Panc1 (cell line): ENCODE measurements around the gene SULT4A1. TPM values are rescaled to one million over a fixed set of nuclear protein-coding genes. Genes with fewer than 3 reads are reported as not detected.

Experiments used
- ATAC-seq: fragments of 200-7000 bp; cut with Tn5 transposase; 2 replicates; pipeline ENCODE4 v1.9.1; 2020; ENCODE audit warnings: mild to moderate bottlenecking, moderate library complexity
- BruUV-seq: library from RNA; stranded (reverse); fragments of 400-500 nt; replicated peaks from 2 replicates; lab custom pipeline; 2021; lab: Mats Ljungman, UMichigan
- CTCF ChIA-PET: fragments of 300-600 bp; sonication (Branson Sonifier 250); formaldehyde crosslinking; loops from one replicate; lab custom pipeline; 2022; ENCODE audit warnings: antibody characterized with exemption; lab: Charles Lee
- POLR2A ChIA-PET: fragments of 300-600 bp; sonication (Branson Sonifier 250); formaldehyde crosslinking; loops from one replicate; lab custom pipeline; 2022; ENCODE audit warnings: antibody characterized with exemption; lab: Charles Lee
- DNase-seq: peaks from one replicate; pipeline ENCODE4 v3.0.0-alpha.2; 2010; ENCODE audit warnings: low read depth, low spot score
- H3K27ac ChIP-seq: 2 replicates; pipeline ENCODE4 v1.5.1; 2011; ENCODE audit warnings: mild to moderate bottlenecking, low read length, inconsistent platforms
- H3K27me3 ChIP-seq: fragments of 200-500 bp; sonication (Bioruptor generic); 2 replicates; pipeline ENCODE4 v1.6.0; 2014; ENCODE audit warnings: low read length, inconsistent platforms; ENCODE audit not compliant: control insufficient read depth, insufficient read depth
- H3K36me3 ChIP-seq: fragments of 200-500 bp; sonication (Bioruptor generic); 2 replicates; pipeline ENCODE4 v1.5.1; 2014; ENCODE audit warnings: inconsistent platforms, mild to moderate bottlenecking, low read length, moderate library complexity; ENCODE audit not compliant: control insufficient read depth, insufficient read depth
- H3K4me1 ChIP-seq: 2 replicates; pipeline ENCODE4 v1.5.1; 2011; ENCODE audit warnings: inconsistent platforms, mild to moderate bottlenecking, low read length, moderate library complexity; ENCODE audit not compliant: control insufficient read depth, insufficient read depth
- H3K4me3 ChIP-seq, 2 experiments: 2 replicates each; pipeline ENCODE4 v1.5.1; 2011 to 2012; ENCODE audit warnings: low read depth in 2 of 2, low read length in 2 of 2, mild to moderate bottlenecking in 2 of 2, inconsistent platforms in 1 of 2, moderate library complexity in 1 of 2
- H3K9me3 ChIP-seq: fragments of 200-500 bp; sonication (Bioruptor generic); 2 replicates; pipeline ENCODE4 v1.5.1; 2014; ENCODE audit warnings: low read depth, mild to moderate bottlenecking, inconsistent platforms, low read length, moderate library complexity; ENCODE audit not compliant: control insufficient read depth, insufficient read depth
- CTCF ChIP-seq: fragments of 450-650 bp; IDR thresholded peaks from 2 replicates; pipeline ENCODE4 v1.5.1; 2017; ENCODE audit warnings: mild to moderate bottlenecking
- POLR2AphosphoS5 ChIP-seq: IDR thresholded peaks from 2 replicates; pipeline ENCODE4 v1.6.1; 2012; ENCODE audit warnings: mild to moderate bottlenecking, low read depth, low read length, moderate library complexity
- SIN3A ChIP-seq: IDR thresholded peaks from 2 replicates; pipeline ENCODE4 v1.6.1; 2012; ENCODE audit warnings: low read depth, mild to moderate bottlenecking, low read length, moderate library complexity, borderline replicate concordance; ENCODE audit not compliant: insufficient read depth
- TCF7L2 ChIP-seq: IDR thresholded peaks from 2 replicates; pipeline ENCODE4 v1.6.1; 2011; ENCODE audit warnings: mild to moderate bottlenecking, low read depth, low read length, inconsistent platforms
- in situ Hi-C: cut with HindIII; loops from 2 replicates; pipeline ENCODE4 v1.10.0; 2016; ENCODE audit warnings: low sequenced_read_pairs, low pct_unique_long_range_greater_than_20kb
- intact Hi-C: fragments of 100-400 bp; cut with micrococcal nuclease; formaldehyde crosslinking; loops from one replicate; pipeline ENCODE4 v1.10.0; 2022; ENCODE audit not compliant: unreplicated experiment
- total RNA-seq: library from RNA; stranded (reverse); gene quantifications from one replicate; pipeline ENCODE4 v1.2.1, GENCODE V29; 2021; ENCODE audit not compliant: unreplicated experiment
- TF ChIP-seq, protein P1 (sequence below), 2 experiments: IDR thresholded peaks; 2 replicates each; pipeline ENCODE4 v1.6.1; 2011 to 2012; ENCODE audit warnings: low read depth in 2 of 2, control low read depth in 1 of 2, low read length in 1 of 2, mild to moderate bottlenecking in 1 of 2, moderate library complexity in 1 of 2; ENCODE audit not compliant: insufficient read depth in 1 of 2

SULT4A1 gene
- total RNA-seq, 1 experiment from 2014 or later: 12.0 TPM

GRCh38 chr22:43883012-43883661 lies 20.8 kb upstream of the SULT4A1 start:
- no TSS peak for BruUV-seq
- Histone ChIP-seq H3K9me3 (no peaks in the 10 kb centered on the region), H3K27me3 (no peaks in the 10 kb centered on the region), H3K36me3 (no peaks in the 10 kb centered on the region), H3K27ac (no peak overlapping the region), H3K4me3 (no peak overlapping the region), H3K4me1 (no peaks in the 10 kb centered on the region)
- intact Hi-C loops (no loop called here), in situ Hi-C loops (no loop called here)
- CTCF ChIA-PET: interaction anchor here (0.7 to 1.4 kb wide), 4 partner anchors 22 to 483 kb away, joined by 3 to 13 read pairs (median 4); partner anchors contain the start of gene EFCAB6
- POLR2A ChIA-PET: interaction anchor here (0.6 kb wide), 1 partner anchor 26 kb away, joined by 6 read pairs; no protein-coding TSS in a partner anchor
- TF ChIP-seq CTCF (peak; percentile 85), POLR2AphosphoS5 (no peak), TCF7L2 (no peak)
- DNase-seq (peak; percentile 41), ATAC-seq (peak; percentile 84)

- H3K4me1 ChIP-seq: no peaks in the 10 kb centered on the region
- H3K27me3 ChIP-seq: no peaks in the 10 kb centered on the region
- intact Hi-C loops (no loop called here), in situ Hi-C loops (no loop called here)
- ChIA-PET CTCF (interaction anchor here (1.0 to 1.4 kb wide), 2 partner anchors 23 to 70 kb away, joined by 3 to 6 read pairs; partner anchors contain the start of gene EFCAB6), POLR2A (no interaction called here)
- ATAC-seq (no peak), DNase-seq (no peak)
- H3K36me3 ChIP-seq: no peaks in the 10 kb centered on the region
- H3K27ac ChIP-seq: no peak overlapping the region
- H3K9me3 ChIP-seq: no peaks in the 10 kb centered on the region
- TF ChIP-seq TCF7L2: no peak
- TF ChIP-seq, protein P1, sequence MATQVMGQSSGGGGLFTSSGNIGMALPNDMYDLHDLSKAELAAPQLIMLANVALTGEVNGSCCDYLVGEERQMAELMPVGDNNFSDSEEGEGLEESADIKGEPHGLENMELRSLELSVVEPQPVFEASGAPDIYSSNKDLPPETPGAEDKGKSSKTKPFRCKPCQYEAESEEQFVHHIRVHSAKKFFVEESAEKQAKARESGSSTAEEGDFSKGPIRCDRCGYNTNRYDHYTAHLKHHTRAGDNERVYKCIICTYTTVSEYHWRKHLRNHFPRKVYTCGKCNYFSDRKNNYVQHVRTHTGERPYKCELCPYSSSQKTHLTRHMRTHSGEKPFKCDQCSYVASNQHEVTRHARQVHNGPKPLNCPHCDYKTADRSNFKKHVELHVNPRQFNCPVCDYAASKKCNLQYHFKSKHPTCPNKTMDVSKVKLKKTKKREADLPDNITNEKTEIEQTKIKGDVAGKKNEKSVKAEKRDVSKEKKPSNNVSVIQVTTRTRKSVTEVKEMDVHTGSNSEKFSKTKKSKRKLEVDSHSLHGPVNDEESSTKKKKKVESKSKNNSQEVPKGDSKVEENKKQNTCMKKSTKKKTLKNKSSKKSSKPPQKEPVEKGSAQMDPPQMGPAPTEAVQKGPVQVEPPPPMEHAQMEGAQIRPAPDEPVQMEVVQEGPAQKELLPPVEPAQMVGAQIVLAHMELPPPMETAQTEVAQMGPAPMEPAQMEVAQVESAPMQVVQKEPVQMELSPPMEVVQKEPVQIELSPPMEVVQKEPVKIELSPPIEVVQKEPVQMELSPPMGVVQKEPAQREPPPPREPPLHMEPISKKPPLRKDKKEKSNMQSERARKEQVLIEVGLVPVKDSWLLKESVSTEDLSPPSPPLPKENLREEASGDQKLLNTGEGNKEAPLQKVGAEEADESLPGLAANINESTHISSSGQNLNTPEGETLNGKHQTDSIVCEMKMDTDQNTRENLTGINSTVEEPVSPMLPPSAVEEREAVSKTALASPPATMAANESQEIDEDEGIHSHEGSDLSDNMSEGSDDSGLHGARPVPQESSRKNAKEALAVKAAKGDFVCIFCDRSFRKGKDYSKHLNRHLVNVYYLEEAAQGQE (IDR thresholded peaks at IDR 0.05; ENCODE audit: insufficient read depth in 1 of 2, low read depth in 2 of 2, low read length in 1 of 2): no peak
- TF ChIP-seq POLR2AphosphoS5: no peak
- no peak for TF ChIP-seq SIN3A
- no peak for TF ChIP-seq CTCF
- no TSS peak for BruUV-seq
- no peak overlapping the region for H3K4me3 ChIP-seq
These were observed 19.9 kb upstream of the SULT4A1 start for GRCh38 chr22:43882122-43882767.
